GM10248 (cell line): ENCODE measurements around the gene SNRNP35.
A peak's percentile ranks its signal among the peaks of the same experiment; 100 is the strongest.
"Not testable (repeated sequence)": the region's sequence is repeated elsewhere in the genome, so short reads cannot be mapped to it uniquely, and the experiment has no call there.

Source experiments
- CTCF ChIA-PET: fragments of 300-600 bp; sonication (Branson Sonifier 250); formaldehyde crosslinking; extraction: SDS; loops from one replicate; lab custom pipeline; 2021; ENCODE audit warnings: antibody characterized with exemption; lab: Yijun Ruan, JAX
- POLR2A ChIA-PET: fragments of 350-650 bp; sonication (Branson Sonifier 250); formaldehyde crosslinking; extraction: SDS; loops from one replicate; lab custom pipeline; 2020; ENCODE audit warnings: antibody characterized with exemption; lab: Yijun Ruan, JAX
- DNase-seq: peaks from one replicate; pipeline ENCODE4 v3.0.0; 2012; ENCODE audit errors: extremely low spot score
- TF ChIP-seq, protein P1 (sequence below): IDR thresholded peaks from 2 replicates; pipeline ENCODE4 v1.5.1; 2012; ENCODE audit warnings: mild to moderate bottlenecking, low read depth; ENCODE audit errors: extremely low read depth, missing control alignments, control extremely low read depth

SNRNP35 gene, protein sequence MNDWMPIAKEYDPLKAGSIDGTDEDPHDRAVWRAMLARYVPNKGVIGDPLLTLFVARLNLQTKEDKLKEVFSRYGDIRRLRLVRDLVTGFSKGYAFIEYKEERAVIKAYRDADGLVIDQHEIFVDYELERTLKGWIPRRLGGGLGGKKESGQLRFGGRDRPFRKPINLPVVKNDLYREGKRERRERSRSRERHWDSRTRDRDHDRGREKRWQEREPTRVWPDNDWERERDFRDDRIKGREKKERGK

DNA sequence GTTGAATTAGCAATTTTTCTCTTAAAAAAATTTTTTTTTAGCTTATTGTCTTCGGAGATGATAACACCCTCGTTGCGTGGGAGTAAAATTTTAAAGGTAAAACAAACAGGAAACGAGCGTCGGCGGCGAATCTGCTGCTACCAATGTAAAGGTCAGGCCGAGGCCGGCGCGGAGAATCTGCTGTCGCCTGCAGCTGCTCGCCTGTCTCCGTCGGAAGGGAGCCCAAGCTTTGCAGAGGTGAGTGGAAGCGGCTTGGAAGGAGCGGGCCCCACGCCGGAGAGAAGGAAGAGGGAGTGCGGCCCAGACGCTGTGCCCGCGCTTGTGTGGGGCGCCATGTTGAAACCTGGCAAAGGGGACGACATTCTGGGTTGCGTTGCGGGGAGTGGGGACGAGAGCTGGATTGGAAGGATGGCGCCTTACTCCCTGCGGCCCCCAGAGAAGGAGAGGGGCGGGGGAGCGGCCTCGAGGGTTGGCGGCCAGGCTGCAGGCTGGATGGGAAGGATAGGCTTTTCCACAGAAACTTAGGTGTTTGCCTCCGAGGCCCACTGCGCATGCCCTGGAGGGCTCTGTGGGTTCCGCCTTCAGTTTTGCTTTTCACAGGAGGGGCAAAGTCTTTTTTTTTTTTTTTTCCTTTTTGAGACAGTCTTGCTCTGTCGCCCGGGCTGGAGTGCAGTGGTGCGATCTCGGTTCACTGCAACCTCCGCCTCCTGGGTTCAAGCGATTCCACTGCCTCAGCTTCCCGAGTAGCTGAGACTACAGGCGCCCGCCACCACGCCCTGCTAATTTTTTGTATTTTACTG, at the start of gene SNRNP35:
SNRNP35 (plus strand) TSS at position 160 of the 800 bp plus-strand sequence. CDS start 7,402 bp downstream, outside the sequence.
- TF ChIP-seq, protein P1, sequence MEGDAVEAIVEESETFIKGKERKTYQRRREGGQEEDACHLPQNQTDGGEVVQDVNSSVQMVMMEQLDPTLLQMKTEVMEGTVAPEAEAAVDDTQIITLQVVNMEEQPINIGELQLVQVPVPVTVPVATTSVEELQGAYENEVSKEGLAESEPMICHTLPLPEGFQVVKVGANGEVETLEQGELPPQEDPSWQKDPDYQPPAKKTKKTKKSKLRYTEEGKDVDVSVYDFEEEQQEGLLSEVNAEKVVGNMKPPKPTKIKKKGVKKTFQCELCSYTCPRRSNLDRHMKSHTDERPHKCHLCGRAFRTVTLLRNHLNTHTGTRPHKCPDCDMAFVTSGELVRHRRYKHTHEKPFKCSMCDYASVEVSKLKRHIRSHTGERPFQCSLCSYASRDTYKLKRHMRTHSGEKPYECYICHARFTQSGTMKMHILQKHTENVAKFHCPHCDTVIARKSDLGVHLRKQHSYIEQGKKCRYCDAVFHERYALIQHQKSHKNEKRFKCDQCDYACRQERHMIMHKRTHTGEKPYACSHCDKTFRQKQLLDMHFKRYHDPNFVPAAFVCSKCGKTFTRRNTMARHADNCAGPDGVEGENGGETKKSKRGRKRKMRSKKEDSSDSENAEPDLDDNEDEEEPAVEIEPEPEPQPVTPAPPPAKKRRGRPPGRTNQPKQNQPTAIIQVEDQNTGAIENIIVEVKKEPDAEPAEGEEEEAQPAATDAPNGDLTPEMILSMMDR: no peak
- CTCF ChIA-PET: interaction anchor here (1.0 to 1.6 kb wide), 5 partner anchors 11 to 102 kb away, joined by 3 to 4 read pairs (median 3); no protein-coding TSS in a partner anchor
- POLR2A ChIA-PET: interaction anchor here (1.1 to 1.9 kb wide), 2 partner anchors 9 to 25 kb away, joined by 4 to 6 read pairs; no protein-coding TSS in a partner anchor
- peak; percentile 84 for DNase-seq

DNA sequence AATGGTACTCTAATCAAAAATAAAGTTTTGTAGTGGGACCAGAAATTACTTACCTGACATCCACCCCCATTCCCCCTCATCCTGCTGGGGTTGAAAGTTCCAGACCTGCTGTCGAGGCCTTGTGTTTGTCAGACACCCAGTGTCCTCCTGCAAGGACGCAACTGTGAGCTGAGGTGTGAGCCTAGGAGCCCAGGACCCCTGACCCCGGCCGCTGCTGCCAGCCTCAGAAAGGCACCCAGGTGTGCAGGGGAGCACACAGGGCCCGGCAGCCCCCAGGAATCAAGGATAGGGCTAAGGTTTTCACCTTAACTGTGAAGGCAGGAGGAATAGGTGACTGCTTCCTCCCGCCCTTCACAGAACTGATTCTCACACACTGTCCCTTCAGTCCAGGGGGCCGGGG, 49.3 kb upstream of the SNRNP35 start:
- POLR2A ChIA-PET: interaction anchor here (0.6 kb wide), 1 partner anchor 25 kb away, joined by 5 read pairs; no protein-coding TSS in a partner anchor
- DNase-seq: not testable (repeated sequence)
- CTCF ChIA-PET: interaction anchor here (0.7 to 0.9 kb wide), 2 partner anchors 60 to 140 kb away, joined by 3 read pairs; no protein-coding TSS in a partner anchor

DNA sequence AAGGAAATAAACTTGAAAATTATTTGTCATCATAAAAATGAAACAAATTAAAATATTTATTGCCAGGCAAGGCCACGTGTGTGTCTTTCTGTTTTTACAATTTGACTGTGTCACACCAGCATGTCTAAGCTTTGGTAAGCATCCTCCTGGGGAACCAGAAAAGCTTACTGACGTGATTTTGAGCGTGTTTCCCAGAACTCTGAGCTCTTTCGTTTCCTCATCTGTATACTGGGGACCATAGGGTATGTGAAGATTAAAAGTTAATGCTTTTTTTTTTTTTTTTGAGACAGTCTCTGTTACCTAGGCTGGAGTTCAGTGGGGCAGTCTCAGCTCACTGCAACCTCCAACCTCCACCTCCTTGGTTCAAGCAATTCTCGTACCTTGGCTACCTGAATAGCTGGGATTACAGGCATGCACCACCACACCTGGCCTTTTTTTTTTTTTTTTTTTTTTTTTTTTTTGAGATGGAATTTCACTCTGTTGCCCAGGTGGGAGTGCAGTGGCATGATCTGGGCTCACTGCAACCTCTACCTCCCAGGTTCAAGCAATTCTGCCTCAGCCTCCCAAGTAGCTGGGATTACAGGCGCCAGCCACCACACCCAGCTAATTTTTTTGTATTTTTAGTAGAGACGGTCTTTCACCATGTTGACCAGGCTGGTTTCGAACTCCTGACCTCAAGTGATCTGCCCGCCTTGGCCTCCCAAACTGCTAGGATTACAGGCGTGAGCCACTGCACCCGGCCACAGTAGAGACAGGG, 48.5 kb upstream of the SNRNP35 start:
- ChIA-PET POLR2A (interaction anchor here (0.6 to 1.3 kb wide), 3 partner anchors 18 to 24 kb away, joined by 3 to 6 read pairs (median 5); no protein-coding TSS in a partner anchor), CTCF (interaction anchor here (0.7 to 0.9 kb wide), 2 partner anchors 59 to 141 kb away, joined by 3 read pairs; no protein-coding TSS in a partner anchor)
- DNase-seq: peak; percentile 38

DNA sequence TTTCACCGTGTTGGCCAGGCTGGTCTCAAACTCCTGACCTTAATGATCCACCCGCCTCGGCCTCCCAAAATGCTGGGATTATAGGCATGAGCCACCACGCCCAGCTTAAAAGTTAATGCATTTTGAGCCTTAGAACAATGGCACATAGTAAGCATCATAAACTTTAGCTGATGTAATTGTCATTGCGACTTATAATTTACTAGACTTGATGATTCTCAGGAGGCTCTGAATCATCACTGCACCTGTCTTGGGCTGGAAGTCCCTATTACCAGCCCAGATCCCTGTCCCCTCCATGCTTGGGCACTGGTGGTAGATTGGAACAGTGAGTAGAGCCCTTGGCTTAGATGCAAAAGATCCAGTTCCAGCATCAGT, 47.9 kb upstream of the SNRNP35 start:
- POLR2A ChIA-PET: interaction anchor here (0.7 to 1.3 kb wide), 2 partner anchors 18 to 69 kb away, joined by 3 to 4 read pairs; no protein-coding TSS in a partner anchor
- TF ChIP-seq, protein P1: no peak
- CTCF ChIA-PET: no interaction called here
- no peak for DNase-seq

DNA sequence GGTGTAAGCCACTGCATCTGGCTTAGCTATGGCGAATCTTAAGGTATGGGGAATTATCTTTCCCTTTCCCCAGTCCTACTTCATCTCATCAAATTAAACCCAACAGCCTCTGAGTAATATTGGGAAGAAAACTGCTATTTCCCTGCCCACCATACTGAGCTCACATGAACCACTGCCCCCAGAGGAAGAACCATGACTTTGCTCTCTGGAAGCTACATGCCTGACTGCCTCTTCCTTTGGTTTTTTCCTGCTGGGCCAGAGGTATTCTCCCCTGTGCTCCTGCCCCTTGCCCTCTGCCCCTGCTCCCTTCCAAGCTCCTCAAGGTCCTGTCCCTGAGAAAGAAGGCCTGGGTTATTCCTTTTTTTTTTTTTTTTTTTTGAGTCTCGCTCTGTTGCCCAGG, 36.6 kb upstream of the SNRNP35 start:
- POLR2A ChIA-PET: interaction anchor here (0.6 to 1.3 kb wide), 2 partner anchors 56 to 365 kb away, joined by 3 to 6 read pairs; partner anchors contain the start of gene SBNO1
- TF ChIP-seq, protein P1: no peak
- CTCF ChIA-PET: interaction anchor here (0.6 to 1.2 kb wide), 2 partner anchors 16 to 293 kb away, joined by 4 read pairs; no protein-coding TSS in a partner anchor

DNA sequence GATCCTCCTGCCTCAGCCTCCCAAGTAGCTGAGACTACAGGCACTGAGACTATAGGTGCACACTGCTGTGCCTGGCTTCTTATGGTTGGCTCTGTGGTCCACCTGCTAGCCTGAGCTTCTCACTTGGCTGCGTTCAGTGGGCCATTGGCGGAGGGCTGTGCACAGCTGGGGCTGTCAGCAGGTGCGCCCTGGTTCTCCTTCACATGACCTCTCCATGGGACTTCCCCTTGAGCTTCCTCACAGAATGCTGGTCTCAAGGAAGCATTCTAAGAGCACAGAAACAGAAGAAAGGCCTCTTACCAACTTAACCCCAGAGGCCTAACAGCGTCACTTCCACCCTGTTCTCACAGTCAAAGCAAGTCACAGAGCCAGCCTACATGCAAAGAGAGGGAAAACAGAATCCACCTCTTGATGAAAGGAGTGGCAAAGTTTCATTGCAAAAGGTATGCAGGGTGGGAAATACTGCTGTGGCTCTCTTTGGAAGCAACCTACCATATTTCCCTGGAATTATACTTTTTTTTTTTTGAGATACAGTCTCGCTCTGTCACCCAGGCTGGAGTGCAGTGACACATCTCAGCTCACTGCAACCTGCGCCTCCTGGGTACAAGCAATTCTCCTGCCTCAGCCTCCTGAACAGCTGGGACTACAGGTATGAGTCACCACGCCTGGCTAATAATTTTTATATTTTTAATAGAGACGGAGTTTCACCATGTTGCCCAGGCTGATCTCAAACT, 30.7 kb upstream of the SNRNP35 start:
- CTCF ChIA-PET: interaction anchor here (0.6 to 2.4 kb wide), 7 partner anchors 10 to 111 kb away, joined by 3 to 6 read pairs (median 3); no protein-coding TSS in a partner anchor
- POLR2A ChIA-PET: interaction anchor here (0.5 to 2.1 kb wide), 13 partner anchors 9 to 88 kb away, joined by 3 to 15 read pairs (median 5); partner anchors contain the start of genes RILPL2 and SBNO1
- peak; percentile 81 for DNase-seq
- TF ChIP-seq, protein P1: no peak

More for the DNA sequence above, 36.6 kb upstream of the SNRNP35 start:
- no peak for DNase-seq
